WI38 (cell line): Measurements from ENCODE around the gene CDK5RAP2.
"Not testable (repeated sequence)": the region's sequence is repeated elsewhere in the genome, so short reads cannot be mapped to it uniquely, and the experiment has no call there.

Experiments used
- H3K4me3 ChIP-seq: 2 replicates; pipeline ENCODE4 v1.5.1; 2011; ENCODE audit warnings: low read depth, mild to moderate bottlenecking, control low read depth, low read length
- CTCF ChIP-seq: IDR thresholded peaks from 2 replicates; pipeline ENCODE4 v1.5.1; 2012; ENCODE audit warnings: low read depth, mild to moderate bottlenecking, control low read depth, low read length

CDK5RAP2 gene

GRCh38 chr9:120534266-120534665 lies 45.7 kb downstream of the CDK5RAP2 start:
- no peak overlapping the region for H3K4me3 ChIP-seq
- no peak for TF ChIP-seq CTCF

GRCh38 chr9:120532891-120533290 lies 47.1 kb downstream of the CDK5RAP2 start:
- no peak for TF ChIP-seq CTCF
- H3K4me3 ChIP-seq, result no peak overlapping the region

GRCh38 chr9:120532475-120532874 lies 47.5 kb downstream of the CDK5RAP2 start:
- no peak overlapping the region for H3K4me3 ChIP-seq
- no peak for TF ChIP-seq CTCF

- no peak overlapping the region for H3K4me3 ChIP-seq
Measured at GRCh38 chr9:120531683-120532300, 48.2 kb downstream of the CDK5RAP2 start.

GRCh38 chr9:120530220-120530832 lies 49.6 kb downstream of the CDK5RAP2 start:
- H3K4me3 ChIP-seq, result not testable (repeated sequence)

More at GRCh38 chr9:120531683-120532300, 48.2 kb downstream of the CDK5RAP2 start:
- peak; percentile 26 for TF ChIP-seq CTCF

GRCh38 chr9:120528829-120529228 lies 51.1 kb downstream of the CDK5RAP2 start:
- no peak for TF ChIP-seq CTCF
- H3K4me3 ChIP-seq, result no peak overlapping the region

- no peak overlapping the region for H3K4me3 ChIP-seq
- no peak for TF ChIP-seq CTCF
Measured at GRCh38 chr9:120528327-120528726, 51.6 kb downstream of the CDK5RAP2 start.

GRCh38 chr9:120526534-120526933 lies 53.4 kb downstream of the CDK5RAP2 start:
- no peak overlapping the region for H3K4me3 ChIP-seq
- no peak for TF ChIP-seq CTCF
